GM23338 (cell line): ENCODE results near the gene SLC35B1. TPM values are rescaled to one million over a fixed set of nuclear protein-coding genes. Genes with fewer than 3 reads are reported as not detected.

ENCODE experiments used
- ATAC-seq: fragments of 200-7000 bp; cut with Tn5 transposase; 3 replicates; pipeline ENCODE4 v1.9.1; 2020
- DNase-seq: peaks from one replicate; pipeline ENCODE4 v3.0.0-alpha.2; 2015; ENCODE audit warnings: low spot score
- H2AFZ ChIP-seq: fragments of 200-600 bp; sonication (generic); 2 replicates; pipeline ENCODE4 v1.8.0; 2016; ENCODE audit warnings: antibody characterized with exemption, mild to moderate bottlenecking, moderate library complexity
- H3F3A ChIP-seq: fragments of 200-600 bp; sonication (generic); replicated peaks from 2 replicates; pipeline ENCODE4 v1.8.0; 2017; ENCODE audit warnings: antibody characterized with exemption, mixed run types, low read depth
- H3K27ac ChIP-seq: fragments of 200-600 bp; sonication (generic); 2 replicates; pipeline ENCODE4 v1.6.1; 2016; ENCODE audit warnings: low read depth
- H3K27me3 ChIP-seq: fragments of 200-600 bp; sonication (generic); 2 replicates; pipeline ENCODE4 v1.8.0; 2016; ENCODE audit warnings: mild to moderate bottlenecking, mixed run types, moderate library complexity; ENCODE audit not compliant: insufficient read depth
- H3K36me3 ChIP-seq: fragments of 200-600 bp; sonication (generic); 2 replicates; pipeline ENCODE4 v1.8.0; 2016; ENCODE audit warnings: mild to moderate bottlenecking; ENCODE audit not compliant: insufficient read depth
- H3K4me1 ChIP-seq: fragments of 200-600 bp; sonication (generic); 2 replicates; pipeline ENCODE4 v1.8.0; 2016; ENCODE audit warnings: mild to moderate bottlenecking, moderate library complexity; ENCODE audit not compliant: insufficient read depth
- H3K4me2 ChIP-seq: fragments of 200-600 bp; sonication (generic); 2 replicates; pipeline ENCODE4 v1.7.1; 2017; ENCODE audit warnings: mixed run types
- H3K4me3 ChIP-seq: fragments of 200-600 bp; sonication (generic); 2 replicates; pipeline ENCODE4 v1.6.1; 2016; ENCODE audit warnings: mixed run types
- H3K79me2 ChIP-seq: fragments of 200-600 bp; sonication (generic); replicated peaks from 2 replicates; pipeline ENCODE4 v1.8.0; 2017; ENCODE audit warnings: mild to moderate bottlenecking; ENCODE audit not compliant: insufficient read depth
- H3K9me2 ChIP-seq: fragments of 200-600 bp; sonication (generic); 2 replicates; pipeline ENCODE4 v1.8.0; 2017; ENCODE audit not compliant: insufficient read depth
- H4K20me1 ChIP-seq: fragments of 200-600 bp; sonication (generic); replicated peaks from 2 replicates; pipeline ENCODE4 v1.8.0; 2017; ENCODE audit warnings: mild to moderate bottlenecking; ENCODE audit not compliant: insufficient read depth
- H3K27ac Mint-ChIP-seq: 2 replicates; pipeline ENCODE4 v1.8.0; 2020; ENCODE audit warnings: inconsistent platforms, mild to moderate bottlenecking, moderate library complexity, mixed read lengths
- H3K27me3 Mint-ChIP-seq: 3 replicates; pipeline ENCODE4 v1.8.0; 2022; ENCODE audit warnings: low read depth, mild to moderate bottlenecking, moderate library complexity, mixed read lengths, inconsistent platforms; ENCODE audit not compliant: insufficient read depth, poor library complexity
- H3K36me3 Mint-ChIP-seq: 3 replicates; pipeline ENCODE4 v1.8.0; 2021; ENCODE audit warnings: low read depth, mild to moderate bottlenecking, inconsistent platforms, moderate library complexity, mixed read lengths
- H3K4me1 Mint-ChIP-seq: 3 replicates; pipeline ENCODE4 v1.8.0; 2020; ENCODE audit warnings: mild to moderate bottlenecking, inconsistent platforms, mixed read lengths
- H3K4me3 Mint-ChIP-seq: 3 replicates; pipeline ENCODE4 v1.8.0; 2021; ENCODE audit warnings: moderate library complexity, mild to moderate bottlenecking, inconsistent platforms, mixed read lengths
- H3K9me3 Mint-ChIP-seq: 3 replicates; pipeline ENCODE4 v1.8.0; 2020; ENCODE audit warnings: moderate library complexity, mild to moderate bottlenecking, inconsistent platforms, mixed read lengths
- CREB1 ChIP-seq: fragments of 250-450 bp; sonication (Bioruptor Pico); IDR thresholded peaks from 2 replicates; pipeline ENCODE4 v1.5.0; 2020; ENCODE audit warnings: low read depth, mild to moderate bottlenecking, moderate library complexity
- CTCF ChIP-seq, 2 experiments: fragments of 200-600 bp in 1 of 2; sonication (generic) in 1 of 2; conservative IDR thresholded peaks; 2 replicates each; pipeline versions ENCODE4 v1.5.1 to v1.6.1; 2016 to 2017; ENCODE audit warnings: antibody characterized with exemption in 2 of 2, low read depth in 2 of 2, mild to moderate bottlenecking in 2 of 2, moderate library complexity in 1 of 2
- ETS1 ChIP-seq: IDR thresholded peaks from 2 replicates; pipeline ENCODE4 v1.6.1; 2016; ENCODE audit warnings: antibody characterized with exemption
- EZH2 ChIP-seq: fragments of 200-600 bp; sonication (generic); IDR thresholded peaks from one replicate; pipeline ENCODE4 v1.8.0; 2017; ENCODE audit warnings: antibody characterized with exemption, mild to moderate bottlenecking, low read depth; ENCODE audit not compliant: unreplicated experiment
- JUNB ChIP-seq: IDR thresholded peaks from one replicate; pipeline ENCODE4 v1.6.1; 2016; ENCODE audit warnings: antibody characterized with exemption; ENCODE audit not compliant: unreplicated experiment
- NANOG ChIP-seq: IDR thresholded peaks from 2 replicates; pipeline ENCODE4 v1.6.1; 2016; ENCODE audit warnings: antibody characterized with exemption, borderline replicate concordance
- POLR2AphosphoS5 ChIP-seq: IDR thresholded peaks from 2 replicates; pipeline ENCODE4 v1.6.1; 2016; ENCODE audit warnings: antibody characterized with exemption, low read depth
- REST ChIP-seq: IDR thresholded peaks from one replicate; pipeline ENCODE4 v1.6.1; 2018; ENCODE audit warnings: antibody characterized with exemption; ENCODE audit not compliant: unreplicated experiment
- ZNF331 ChIP-seq: fragments of 250-450 bp; sonication (Bioruptor Pico); IDR thresholded peaks from 2 replicates; pipeline ENCODE4 v1.5.0; 2020; ENCODE audit warnings: low read depth, mild to moderate bottlenecking, moderate library complexity
- polyA plus RNA-seq: library from polyadenylated mRNA; unstranded; fragments of >200 nt; fragmentation: Nextera tagmentation; extraction: Ambion mirVana; gene quantifications from 2 replicates; pipeline ENCODE4 v1.2.1, GENCODE V29; 2016
- total RNA-seq: library from RNA; depleted of rRNA; stranded (reverse); fragments of >200 nt; shearing (Covaris generic); gene quantifications from 2 replicates; pipeline ENCODE4 v1.2.3, GENCODE V29; 2014

The SLC35B1 gene
- total and polyA plus RNA-seq, 2 experiments from 2014 or later = 56.7 to 58.9 TPM

GRCh38 chr17:49753959-49754391, 46.2 kb upstream of the SLC35B1 start (continued):
- TF ChIP-seq REST = no peak

GRCh38 chr17:49752508-49752907, 44.7 kb upstream of the SLC35B1 start:
- Histone ChIP-seq H3K27ac (0 out of 2 replicates have a peak overlapping the region, but pooled peaks have one; percentile 59), H3K4me1 (peaks cover 11% of the 10 kb centered on the region), H4K20me1 (peaks cover 46% of the 10 kb centered on the region), H3F3A (no peaks in the 10 kb centered on the region), H3K4me3 (no peak overlapping the region), H3K9me2 (no peaks in the 10 kb centered on the region), H2AFZ (no peak overlapping the region), H3K4me2 (no peak overlapping the region; the same call in 1 of the 2 replicates), H3K79me2 (peaks cover 95% of the 10 kb centered on the region), H3K27me3 (no peaks in the 10 kb centered on the region), H3K36me3 (no peaks in the 10 kb centered on the region)
- DNase-seq (no peak), ATAC-seq (no peak)
- Mint-ChIP-seq H3K4me3 (no peak overlapping the region), H3K9me3 (no peaks in the 10 kb centered on the region; the same call in 2 of the 3 replicates), H3K4me1 (peaks cover 32% of the 10 kb centered on the region), H3K27me3 (no peaks in the 10 kb centered on the region), H3K27ac (0 out of 2 replicates have a peak overlapping the region, but pooled peaks have one; percentile 36), H3K36me3 (peaks cover 11% of the 10 kb centered on the region; the same call in 2 of the 3 replicates)
- TF ChIP-seq POLR2AphosphoS5 (no peak), EZH2 (no peak), CTCF (conservative IDR thresholded peaks at IDR 0.05; ENCODE audit: low read depth in 2 of 2) (no peak), ZNF331 (CRISPR knock-in tag) (no peak), CREB1 (no peak), ETS1 (no peak), JUNB (no peak), NANOG (no peak)
